Right ventricle myocardium superior (tissue), 1 donor: ENCODE results near the gene SNED1. TPM values are rescaled to one million over a fixed set of nuclear protein-coding genes. Genes with fewer than 3 reads are reported as not detected.

Source experiments
- ATAC-seq: fragments of 200-7000 bp; cut with Tn5 transposase; one replicate; pipeline ENCODE4 v1.9.1; 2020; ENCODE audit warnings: mild to moderate bottlenecking; ENCODE audit not compliant: poor library complexity
- DNase-seq: peaks from one replicate; pipeline ENCODE4 v3.0.0-alpha.2; 2020
- intact Hi-C: fragments of 100-400 bp; cut with DNase I; formaldehyde crosslinking; loops from one replicate; pipeline ENCODE4 v1.11.2; 2022
- long read RNA-seq: library from polyadenylated mRNA; unstranded; transcript quantifications from one replicate; pipeline ENCODE4 v2.0.0, GENCODE V29; 2021
- total RNA-seq: library from RNA; stranded (reverse); fragmentation: NEBNext Ultra II Directional; extraction: Animal tissue kit (Norgen Biotek cat#: 25700); gene quantifications from one replicate; pipeline ENCODE4 v1.2.1, GENCODE V29; 2021
- donor health status: DM: no; HTN: yes; CAD: no; lungs with severe emphysema.

The SNED1 gene
- total RNA-seq = 8.0 TPM
- long read RNA-seq, partial matches to known transcripts = 5 of 10 reads
- long read RNA-seq, other reads (novel, unspliced or antisense) = 5 of 10 reads

- peak; percentile 95 for DNase-seq
- ATAC-seq = peak; percentile 93
- intact Hi-C loops = no loop called here
Measured at GRCh38 chr2:240997856-240998705, at the start of gene SNED1. Gene SNED1, plus strand, starts transcription at chr2:240998618. Its CDS starts 220 bp downstream, at chr2:240998838.

- peak; percentile 33 for DNase-seq
Measured at GRCh38 chr2:240948905-240949790, 49.3 kb upstream of the SNED1 start.

GRCh38 chr2:240949791-240950705 is 48.4 kb upstream of the SNED1 start:
- ATAC-seq = no peak
- peak; percentile 35 for DNase-seq
- intact Hi-C loops = no loop called here

More at GRCh38 chr2:240948905-240949790, 49.3 kb upstream of the SNED1 start:
- ATAC-seq = no peak
- intact Hi-C loops = no loop called here

- DNase-seq = no peak
- ATAC-seq = no peak
- intact Hi-C loops = no loop called here
Measured at GRCh38 chr2:240951045-240951594, 47.3 kb upstream of the SNED1 start.

GRCh38 chr2:240952496-240953246 is 45.7 kb upstream of the SNED1 start:
- intact Hi-C loops = no loop called here
- DNase-seq (peak; percentile 79), ATAC-seq (peak; percentile 91)

DNA sequence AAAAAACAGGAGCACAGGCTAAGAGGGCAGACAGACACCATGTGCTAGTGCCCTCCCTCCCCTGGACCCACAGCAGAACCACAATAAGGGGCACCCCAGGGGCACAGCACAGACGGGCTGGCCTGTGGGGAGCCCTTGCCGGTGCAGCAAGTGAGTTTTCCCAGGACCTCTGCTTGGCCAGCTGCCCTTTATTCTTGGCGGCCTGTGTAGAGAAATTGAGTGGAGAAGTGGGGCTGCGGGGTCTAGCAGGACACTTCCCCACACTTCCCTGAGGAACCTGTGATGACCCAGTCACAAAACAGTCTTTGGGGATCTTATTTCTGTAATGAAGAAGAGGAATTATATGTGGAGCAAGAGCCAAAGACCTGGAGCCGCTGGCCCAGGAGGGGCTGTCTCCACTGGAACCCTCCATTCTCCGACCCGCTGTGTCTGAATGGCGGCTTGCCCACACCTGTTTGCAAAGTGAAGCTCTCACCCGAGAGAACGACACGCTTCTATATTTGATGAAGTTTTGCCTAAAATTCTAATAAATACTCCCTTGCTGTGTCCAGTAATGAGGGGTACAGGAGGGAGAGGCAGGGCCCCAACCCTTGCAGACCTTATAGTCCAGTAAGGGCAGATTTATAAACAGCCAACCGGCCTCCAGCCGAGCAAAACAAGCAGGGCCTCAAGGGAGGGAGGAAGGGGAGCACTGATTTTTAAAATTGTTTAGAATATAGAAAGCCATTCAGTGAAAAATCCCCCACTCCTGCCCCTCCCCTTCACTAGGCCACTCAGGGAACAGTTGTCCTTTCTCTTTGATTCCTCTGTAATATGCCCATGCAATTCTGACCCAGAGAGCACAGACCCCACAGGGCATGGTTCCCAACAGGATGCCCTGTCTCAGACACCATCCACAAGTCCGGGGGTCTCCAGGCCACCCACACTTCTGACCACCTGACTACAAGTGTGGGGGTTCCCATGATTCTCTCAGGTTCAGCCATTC is 44.7 kb upstream of the SNED1 start:
- no peak for DNase-seq
- intact Hi-C loops = no loop called here
- peak; percentile 17 for ATAC-seq

DNA sequence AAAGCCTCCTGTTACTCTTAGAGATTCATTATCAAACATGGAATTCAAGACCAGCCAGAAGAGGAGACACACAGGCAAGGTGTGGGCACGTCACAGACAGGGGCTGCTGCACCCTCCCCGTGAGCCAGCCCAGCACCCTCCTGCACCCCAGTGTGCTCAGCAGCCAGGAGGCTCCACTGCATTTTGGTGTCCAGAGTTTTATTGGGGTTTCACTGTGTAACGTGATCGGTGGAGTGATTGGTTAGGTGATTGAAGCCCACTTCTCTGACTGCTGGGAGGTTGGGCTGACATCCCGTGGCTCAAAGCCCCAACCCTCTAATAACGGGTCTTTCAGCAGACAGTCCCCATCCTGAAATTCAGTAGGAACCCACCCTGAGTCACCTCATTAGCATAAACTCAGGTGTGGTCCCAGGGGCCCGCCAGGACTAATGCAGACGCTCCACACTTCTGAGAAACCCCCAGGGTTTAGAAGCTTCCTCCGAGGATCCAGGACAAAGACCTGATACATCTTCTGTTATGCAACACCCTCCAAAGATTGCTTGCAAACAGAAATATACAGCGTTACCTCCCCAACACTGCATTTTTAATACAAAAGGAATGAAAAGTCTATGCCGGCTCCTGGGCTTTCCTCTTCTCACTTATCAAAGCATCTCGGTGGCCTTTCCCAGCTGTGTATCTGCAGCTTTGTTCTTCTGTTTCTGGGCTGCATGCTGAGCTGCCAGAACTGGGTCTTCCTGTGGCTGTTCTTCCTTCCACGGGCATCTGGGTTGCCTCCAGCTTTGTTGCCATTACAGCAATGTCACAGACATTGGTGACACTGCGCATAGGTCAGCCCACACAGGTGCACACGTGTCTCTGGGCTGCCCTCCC is 43.7 kb upstream of the SNED1 start:
- ATAC-seq (no peak), DNase-seq (no peak)
- intact Hi-C loops = no loop called here

GRCh38 chr2:240955306-240956170 is 42.9 kb upstream of the SNED1 start:
- ATAC-seq (no peak), DNase-seq (no peak)
- intact Hi-C loops = no loop called here

GRCh38 chr2:240956171-240956934 is 42.1 kb upstream of the SNED1 start:
- ATAC-seq = no peak
- intact Hi-C loops = no loop called here
- peak; percentile 30 for DNase-seq

GRCh38 chr2:240956935-240957655 is 41.3 kb upstream of the SNED1 start:
- ATAC-seq (no peak), DNase-seq (peak; percentile 38)
- intact Hi-C loops = no loop called here

DNA sequence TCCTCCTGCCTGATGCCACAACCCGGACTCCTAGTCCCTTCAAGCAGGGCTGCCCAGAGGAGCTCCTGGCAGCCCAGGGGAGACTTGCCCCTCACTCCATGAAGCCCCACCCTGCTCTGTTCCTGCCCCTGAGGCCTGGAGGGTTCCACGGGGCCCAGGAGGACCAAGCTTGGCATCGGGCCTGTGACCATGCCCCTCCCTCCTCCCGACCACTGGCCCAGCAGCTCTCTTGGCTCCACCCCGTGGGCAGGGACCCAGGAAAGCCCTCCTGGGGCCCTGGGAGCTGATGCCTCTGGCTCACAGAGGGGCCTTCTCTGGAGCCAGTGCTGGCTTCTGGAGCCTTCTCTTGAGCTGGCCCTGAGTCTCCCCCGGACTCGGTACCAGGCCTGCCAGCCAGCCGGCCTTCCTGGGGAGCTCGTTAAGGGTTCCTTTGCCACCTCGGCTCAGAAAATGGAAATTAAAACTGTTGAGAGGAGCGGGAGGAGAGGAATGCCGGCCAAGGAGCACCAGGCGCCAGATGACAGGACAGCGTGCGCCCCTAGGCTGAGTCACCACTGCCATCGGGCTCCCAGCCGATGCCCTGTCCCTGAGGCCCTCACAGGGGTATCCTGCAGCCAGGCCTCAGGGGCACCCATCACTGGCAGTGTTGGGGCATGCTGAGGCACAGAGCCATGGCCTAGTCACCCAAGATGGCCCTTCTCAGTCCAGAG is 40.6 kb upstream of the SNED1 start:
- DNase-seq = peak; percentile 48
- no peak for ATAC-seq
- intact Hi-C loops = no loop called here

DNA sequence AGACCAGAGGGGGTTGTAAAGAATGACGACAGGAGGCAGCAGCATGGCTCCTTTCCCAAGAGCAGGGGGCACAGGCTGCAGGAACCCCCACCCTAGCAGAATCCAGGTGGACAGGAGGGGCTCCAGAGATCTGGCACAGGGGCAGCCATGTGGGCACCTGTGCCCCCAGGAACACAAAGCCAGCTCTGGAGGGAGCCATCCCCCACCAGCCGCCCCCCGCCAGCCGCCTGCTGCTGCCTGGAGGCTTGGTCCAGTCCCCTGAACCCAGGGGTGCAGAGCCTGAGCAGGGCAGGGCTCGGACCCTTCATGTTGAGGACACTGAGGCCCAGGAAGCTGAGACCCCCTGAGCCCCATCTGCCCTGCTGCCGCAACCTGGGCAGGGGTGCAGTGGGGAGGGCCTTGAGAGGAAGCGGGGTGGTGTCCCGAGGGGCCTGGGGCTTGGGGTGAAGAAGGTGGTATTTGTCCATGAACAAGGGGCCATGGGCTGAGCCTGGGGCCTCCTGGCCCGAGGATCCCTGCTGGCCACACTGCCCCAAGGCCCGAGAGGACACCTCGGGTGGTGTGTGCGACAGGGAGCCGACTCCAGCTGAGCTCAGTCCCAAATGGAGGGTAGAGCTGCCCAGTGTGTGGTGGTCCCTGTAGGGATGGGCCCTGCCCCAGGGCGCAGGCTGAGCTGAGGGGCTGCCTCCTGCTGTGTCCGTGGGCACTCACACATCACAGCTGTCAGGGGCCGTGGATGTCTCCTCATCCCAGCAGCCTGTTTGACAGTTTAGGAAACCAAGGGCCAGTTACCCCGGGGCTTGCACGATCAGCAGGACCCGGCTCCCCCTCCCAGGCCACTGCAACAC is 39.8 kb upstream of the SNED1 start:
- DNase-seq = no peak
- no peak for ATAC-seq
- intact Hi-C loops = no loop called here
